Measurements from ENCODE around the gene LRP2. TPM values are rescaled to one million over a fixed set of nuclear protein-coding genes. Genes with fewer than 3 reads are reported as not detected.

LRP2 gene
- total and polyA plus RNA-seq, 2 donors from 2014 or later, result 44.7 to 85.4 TPM

GRCh38 chr2:169109502-169110409 lies 252.6 kb downstream of the LRP2 start:
- intact Hi-C loops (cut with DNase I), result no loop called here
- H3K9me3 ChIP-seq (ENCODE audit: control insufficient read depth in 2 of 3, insufficient read depth in 1 of 3, low read length in 3 of 3), result no peaks in the 10 kb centered on the region
- no peak overlapping the region for H3K27ac ChIP-seq (ENCODE audit: low read depth in 2 of 2, low read length in 2 of 2)
- H3K9ac ChIP-seq (ENCODE audit: low read length in 3 of 3), result no peak overlapping the region
- peaks cover 0 to 3% (median 0%) of the 10 kb centered on the region in 3 donors for H3K4me1 ChIP-seq (ENCODE audit: control insufficient read depth in 2 of 3, insufficient read depth in 2 of 3, low read depth in 1 of 3, low read length in 3 of 3)
- peak; percentile 81 for TF ChIP-seq CTCF (IDR thresholded peaks at IDR 0.05; ENCODE audit: borderline replicate concordance, extremely low read depth, insufficient read depth)
- H3K4me3 ChIP-seq (ENCODE audit: low read length in 3 of 3), result no peak overlapping the region
- FAIRE-seq, result no peak
- H3K36me3 ChIP-seq (ENCODE audit: control insufficient read depth in 2 of 3, insufficient read depth in 3 of 3, low read length in 3 of 3), result no peaks in the 10 kb centered on the region
- H3K27me3 ChIP-seq (ENCODE audit: control insufficient read depth, insufficient read depth, low read length), result no peaks in the 10 kb centered on the region
- peak; percentile 83 to 93 (median 84) for DNase-seq

DNA sequence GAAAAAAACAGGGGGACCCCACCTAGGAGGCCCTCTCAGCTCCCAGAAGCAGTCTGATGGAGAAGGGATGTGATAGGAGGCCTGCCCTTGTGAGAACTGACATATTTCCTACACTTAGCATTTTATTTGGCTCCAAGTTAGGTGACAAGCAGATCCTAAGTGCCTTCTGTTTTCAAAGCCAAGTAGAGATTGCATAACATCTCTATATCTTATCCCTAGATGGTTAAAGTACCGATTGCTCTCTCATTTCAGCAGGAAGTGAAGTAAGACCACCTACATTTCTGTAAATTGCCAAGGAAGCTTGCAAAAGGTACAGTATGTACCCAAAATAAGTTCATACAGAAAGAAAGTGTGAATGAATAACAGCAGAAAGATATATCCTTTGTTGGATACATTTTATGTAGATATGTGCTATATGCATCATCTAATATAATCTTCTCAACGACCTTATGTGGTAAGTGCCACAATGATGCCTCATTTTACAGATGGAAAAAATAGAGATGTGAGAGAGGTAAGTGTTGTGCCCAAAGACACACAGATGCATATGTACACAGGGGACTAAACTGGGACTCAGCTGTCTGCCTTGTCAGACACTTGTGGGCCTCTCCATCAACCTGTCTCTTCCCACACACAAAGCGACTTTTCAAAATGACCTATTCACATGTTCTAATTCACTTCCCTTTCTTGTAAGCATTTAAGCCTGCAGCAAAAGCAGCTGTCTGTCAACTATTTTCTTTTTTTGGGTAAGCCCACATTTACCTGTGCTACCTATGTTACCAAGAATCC lies 254.0 kb downstream of the LRP2 start:
- intact Hi-C loops (cut with DNase I), result no loop called here

GRCh38 chr2:169107645-169108044 lies 254.7 kb downstream of the LRP2 start:
- no peak for TF ChIP-seq CTCF (IDR thresholded peaks at IDR 0.05; ENCODE audit: borderline replicate concordance, extremely low read depth, insufficient read depth)
- H3K27ac ChIP-seq (ENCODE audit: low read depth in 2 of 2, low read length in 2 of 2), result no peak overlapping the region
- intact Hi-C loops (cut with DNase I), result no loop called here
- no peaks in the 10 kb centered on the region for H3K36me3 ChIP-seq (ENCODE audit: control insufficient read depth in 2 of 3, insufficient read depth in 3 of 3, low read length in 3 of 3)
- H3K27me3 ChIP-seq (ENCODE audit: control insufficient read depth, insufficient read depth, low read length), result no peaks in the 10 kb centered on the region
- FAIRE-seq (no peak), DNase-seq (no peak)
- H3K9ac ChIP-seq (ENCODE audit: low read length in 3 of 3), result no peak overlapping the region
- H3K9me3 ChIP-seq (ENCODE audit: control insufficient read depth in 2 of 3, insufficient read depth in 1 of 3, low read length in 3 of 3), result no peaks in the 10 kb centered on the region
- no peak overlapping the region for H3K4me3 ChIP-seq (ENCODE audit: low read length in 3 of 3)
- peaks cover 0 to 3% (median 0%) of the 10 kb centered on the region in 3 donors for H3K4me1 ChIP-seq (ENCODE audit: control insufficient read depth in 2 of 3, insufficient read depth in 2 of 3, low read depth in 1 of 3, low read length in 3 of 3)

More for the DNA sequence above, 254.0 kb downstream of the LRP2 start:
- H3K9ac ChIP-seq (ENCODE audit: low read length in 3 of 3), result no peak overlapping the region
- H3K27me3 ChIP-seq (ENCODE audit: control insufficient read depth, insufficient read depth, low read length), result no peaks in the 10 kb centered on the region
- no peaks in the 10 kb centered on the region for H3K36me3 ChIP-seq (ENCODE audit: control insufficient read depth in 2 of 3, insufficient read depth in 3 of 3, low read length in 3 of 3)
- no peak overlapping the region for H3K4me3 ChIP-seq (ENCODE audit: low read length in 3 of 3)
- H3K4me1 ChIP-seq (ENCODE audit: control insufficient read depth in 2 of 3, insufficient read depth in 2 of 3, low read depth in 1 of 3, low read length in 3 of 3), result peaks cover 0 to 3% (median 0%) of the 10 kb centered on the region in 3 donors
- TF ChIP-seq CTCF (IDR thresholded peaks at IDR 0.05; ENCODE audit: borderline replicate concordance, extremely low read depth, insufficient read depth), result no peak
- DNase-seq (no peak), FAIRE-seq (no peak)
- no peaks in the 10 kb centered on the region for H3K9me3 ChIP-seq (ENCODE audit: control insufficient read depth in 2 of 3, insufficient read depth in 1 of 3, low read length in 3 of 3)
- H3K27ac ChIP-seq (ENCODE audit: low read depth in 2 of 2, low read length in 2 of 2), result no peak overlapping the region
